ENCODE data around the gene CCDC88C.

Gene CCDC88C

GRCh38 chr14:91279354-91279753 is 138.3 kb downstream of the CCDC88C start:
- Histone ChIP-seq H3K9me3 (ENCODE audit: insufficient read depth, low read depth, low read length) (no peaks in the 10 kb centered on the region), H3K36me3 (ENCODE audit: insufficient read depth, low read depth, low read length) (peaks cover 85% of the 10 kb centered on the region), H3K27ac (ENCODE audit: low read length) (no peak overlapping the region), H3K4me1 (ENCODE audit: insufficient read depth, low read length) (no peaks in the 10 kb centered on the region), H3K9ac (ENCODE audit: low read depth, low read length) (no peak overlapping the region), H3K27me3 (ENCODE audit: insufficient read depth, low read length) (no peaks in the 10 kb centered on the region), H3K4me3 (ENCODE audit: low read length) (no peak overlapping the region)

GRCh38 chr14:91278383-91278715 is 139.3 kb downstream of the CCDC88C start:
- no peaks in the 10 kb centered on the region for H3K9me3 ChIP-seq (ENCODE audit: insufficient read depth, low read depth, low read length)
- no peaks in the 10 kb centered on the region for H3K4me1 ChIP-seq (ENCODE audit: insufficient read depth, low read length)
- peaks cover 78% of the 10 kb centered on the region for H3K36me3 ChIP-seq (ENCODE audit: insufficient read depth, low read depth, low read length)

GRCh38 chr14:91277546-91278382 is 139.9 kb downstream of the CCDC88C start:
- Histone ChIP-seq H3K4me1 (ENCODE audit: insufficient read depth, low read length) (no peaks in the 10 kb centered on the region), H3K4me3 (ENCODE audit: low read length) (no peak overlapping the region), H3K27me3 (ENCODE audit: insufficient read depth, low read length) (no peaks in the 10 kb centered on the region), H3K27ac (ENCODE audit: low read length) (no peak overlapping the region), H3K9me3 (ENCODE audit: insufficient read depth, low read depth, low read length) (no peaks in the 10 kb centered on the region), H3K9ac (ENCODE audit: low read depth, low read length) (no peak overlapping the region), H3K36me3 (ENCODE audit: insufficient read depth, low read depth, low read length) (peaks cover 75% of the 10 kb centered on the region)

More at GRCh38 chr14:91278383-91278715, 139.3 kb downstream of the CCDC88C start:
- Histone ChIP-seq H3K9ac (ENCODE audit: low read depth, low read length) (no peak overlapping the region), H3K27ac (ENCODE audit: low read length) (no peak overlapping the region), H3K27me3 (ENCODE audit: insufficient read depth, low read length) (no peaks in the 10 kb centered on the region), H3K4me3 (ENCODE audit: low read length) (no peak overlapping the region)

- Histone ChIP-seq H3K36me3 (ENCODE audit: insufficient read depth, low read depth, low read length) (peaks cover 52% of the 10 kb centered on the region), H3K9ac (ENCODE audit: low read depth, low read length) (no peak overlapping the region), H3K4me1 (ENCODE audit: insufficient read depth, low read length) (no peaks in the 10 kb centered on the region), H3K27ac (ENCODE audit: low read length) (no peak overlapping the region), H3K27me3 (ENCODE audit: insufficient read depth, low read length) (no peaks in the 10 kb centered on the region), H3K4me3 (ENCODE audit: low read length) (no peak overlapping the region), H3K9me3 (ENCODE audit: insufficient read depth, low read depth, low read length) (no peaks in the 10 kb centered on the region)
These were observed 142.8 kb downstream of the CCDC88C start for GRCh38 chr14:91274796-91275195.

GRCh38 chr14:91273885-91274273 is 143.7 kb downstream of the CCDC88C start:
- Histone ChIP-seq H3K9me3 (ENCODE audit: insufficient read depth, low read depth, low read length) (no peaks in the 10 kb centered on the region), H3K36me3 (ENCODE audit: insufficient read depth, low read depth, low read length) (peaks cover 43% of the 10 kb centered on the region)

GRCh38 chr14:91273273-91273884 is 144.2 kb downstream of the CCDC88C start:
- Histone ChIP-seq H3K4me1 (ENCODE audit: insufficient read depth, low read length) (no peaks in the 10 kb centered on the region), H3K9me3 (ENCODE audit: insufficient read depth, low read depth, low read length) (no peaks in the 10 kb centered on the region), H3K27ac (ENCODE audit: low read length) (no peak overlapping the region), H3K4me3 (ENCODE audit: low read length) (no peak overlapping the region), H3K27me3 (ENCODE audit: insufficient read depth, low read length) (no peaks in the 10 kb centered on the region), H3K36me3 (ENCODE audit: insufficient read depth, low read depth, low read length) (peaks cover 39% of the 10 kb centered on the region), H3K9ac (ENCODE audit: low read depth, low read length) (no peak overlapping the region)

More at GRCh38 chr14:91273885-91274273, 143.7 kb downstream of the CCDC88C start:
- H3K9ac ChIP-seq (ENCODE audit: low read depth, low read length), result no peak overlapping the region
- no peaks in the 10 kb centered on the region for H3K4me1 ChIP-seq (ENCODE audit: insufficient read depth, low read length)
- H3K27me3 ChIP-seq (ENCODE audit: insufficient read depth, low read length), result no peaks in the 10 kb centered on the region
- no peak overlapping the region for H3K4me3 ChIP-seq (ENCODE audit: low read length)
- H3K27ac ChIP-seq (ENCODE audit: low read length), result no peak overlapping the region

GRCh38 chr14:91272341-91273272 is 145.0 kb downstream of the CCDC88C start:
- Histone ChIP-seq H3K36me3 (ENCODE audit: insufficient read depth, low read depth, low read length) (peaks cover 31% of the 10 kb centered on the region), H3K4me3 (ENCODE audit: low read length) (no peak overlapping the region), H3K4me1 (ENCODE audit: insufficient read depth, low read length) (no peaks in the 10 kb centered on the region), H3K9ac (ENCODE audit: low read depth, low read length) (no peak overlapping the region), H3K9me3 (ENCODE audit: insufficient read depth, low read depth, low read length) (no peaks in the 10 kb centered on the region), H3K27ac (ENCODE audit: low read length) (no peak overlapping the region), H3K27me3 (ENCODE audit: insufficient read depth, low read length) (no peaks in the 10 kb centered on the region)

- H3K4me3 ChIP-seq (ENCODE audit: low read length), result no peak overlapping the region
- H3K27ac ChIP-seq (ENCODE audit: low read length), result no peak overlapping the region
- H3K9ac ChIP-seq (ENCODE audit: low read depth, low read length), result no peak overlapping the region
- no peaks in the 10 kb centered on the region for H3K9me3 ChIP-seq (ENCODE audit: insufficient read depth, low read depth, low read length)
- no peaks in the 10 kb centered on the region for H3K4me1 ChIP-seq (ENCODE audit: insufficient read depth, low read length)
- no peaks in the 10 kb centered on the region for H3K27me3 ChIP-seq (ENCODE audit: insufficient read depth, low read length)
- peaks cover 23% of the 10 kb centered on the region for H3K36me3 ChIP-seq (ENCODE audit: insufficient read depth, low read depth, low read length)
These were observed 146.0 kb downstream of the CCDC88C start for GRCh38 chr14:91271639-91272038.

- peaks cover 17% of the 10 kb centered on the region; the same call in 1 of the 2 replicates for H3K36me3 ChIP-seq (ENCODE audit: insufficient read depth, low read depth, low read length)
These were observed 147.0 kb downstream of the CCDC88C start for GRCh38 chr14:91270619-91271018.

GRCh38 chr14:91270188-91270587 is 147.4 kb downstream of the CCDC88C start:
- no peaks in the 10 kb centered on the region for H3K4me1 ChIP-seq (ENCODE audit: insufficient read depth, low read length)
- H3K27me3 ChIP-seq (ENCODE audit: insufficient read depth, low read length), result peaks cover 11% of the 10 kb centered on the region
- H3K4me3 ChIP-seq (ENCODE audit: low read length), result no peak overlapping the region
- H3K27ac ChIP-seq (ENCODE audit: low read length), result no peak overlapping the region
- no peaks in the 10 kb centered on the region for H3K9me3 ChIP-seq (ENCODE audit: insufficient read depth, low read depth, low read length)
- H3K9ac ChIP-seq (ENCODE audit: low read depth, low read length), result no peak overlapping the region
- peaks cover 17% of the 10 kb centered on the region; the same call in 1 of the 2 replicates for H3K36me3 ChIP-seq (ENCODE audit: insufficient read depth, low read depth, low read length)

More at GRCh38 chr14:91270619-91271018, 147.0 kb downstream of the CCDC88C start:
- no peak overlapping the region for H3K9ac ChIP-seq (ENCODE audit: low read depth, low read length)
- H3K4me3 ChIP-seq (ENCODE audit: low read length), result no peak overlapping the region
- H3K27ac ChIP-seq (ENCODE audit: low read length), result no peak overlapping the region
- H3K27me3 ChIP-seq (ENCODE audit: insufficient read depth, low read length), result peaks cover 7% of the 10 kb centered on the region
- H3K4me1 ChIP-seq (ENCODE audit: insufficient read depth, low read length), result no peaks in the 10 kb centered on the region
- no peaks in the 10 kb centered on the region for H3K9me3 ChIP-seq (ENCODE audit: insufficient read depth, low read depth, low read length)

All from iPS-20b (cell line).